ENCODE data around the gene SMYD3. TPM values are rescaled to one million over a fixed set of nuclear protein-coding genes. Genes with fewer than 3 reads are reported as not detected.

Gene SMYD3
- total RNA-seq, 1 donor from 2014 or later = 80.8 TPM

DNA sequence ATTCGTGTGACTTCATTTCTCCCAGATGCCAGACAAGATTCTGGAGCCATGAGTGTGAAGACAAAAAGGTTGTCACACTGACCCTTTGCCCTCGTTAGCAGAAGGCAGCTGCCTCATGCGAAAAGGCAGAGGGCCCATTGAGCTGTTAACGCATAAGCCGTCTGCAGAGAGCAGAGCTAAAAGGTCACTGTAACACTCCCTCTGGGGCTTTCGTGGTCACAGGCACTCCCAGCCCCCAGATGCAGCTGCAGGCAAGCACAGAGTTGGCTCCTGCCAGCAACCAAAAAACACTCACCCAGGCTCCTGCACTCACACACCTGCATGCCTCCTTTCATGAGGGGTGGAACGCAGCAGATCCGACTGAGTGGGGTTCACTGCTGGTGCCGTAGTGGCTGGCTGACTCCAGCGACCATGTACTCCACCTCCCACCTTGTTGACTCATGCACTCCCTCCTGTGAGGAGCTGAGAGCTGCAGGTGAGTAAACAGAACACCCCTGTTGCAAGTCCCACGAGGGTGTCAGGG is 287.5 kb downstream of the SMYD3 start:
- FAIRE-seq (no peak), DNase-seq (ENCODE audit: low read depth) (peak; percentile 44)
- peaks cover 3% of the 10 kb centered on the region for H3K36me3 Mint-ChIP-seq (ENCODE audit: low read depth, unreplicated experiment)
- peaks cover 4% of the 10 kb centered on the region for H3K9me3 ChIP-seq (ENCODE audit: insufficient read depth, low read depth, low read length)
- H3K27me3 Mint-ChIP-seq (ENCODE audit: low read depth, unreplicated experiment) = no peaks in the 10 kb centered on the region
- H3K4me3 ChIP-seq (ENCODE audit: insufficient read depth, low read depth, low read length) = no peak overlapping the region
- no peak overlapping the region for H3K9ac ChIP-seq (ENCODE audit: low read length)
- H3K4me2 ChIP-seq (ENCODE audit: low read length) = peak overlapping the region; percentile 43
- peak overlapping the region; percentile 1 for H3K4me3 Mint-ChIP-seq (ENCODE audit: unreplicated experiment)
- no peak overlapping the region for H3K27ac Mint-ChIP-seq (ENCODE audit: unreplicated experiment)
- H3K4me1 ChIP-seq (ENCODE audit: insufficient read depth, low read length) = peaks cover 17% of the 10 kb centered on the region
- H2AFZ ChIP-seq (ENCODE audit: low read depth, low read length) = no peak overlapping the region
- H3K4me1 Mint-ChIP-seq (ENCODE audit: low read depth, unreplicated experiment) = peaks cover 33% of the 10 kb centered on the region
- no peak overlapping the region for H3K27ac ChIP-seq (ENCODE audit: low read depth, low read length)
- no peaks in the 10 kb centered on the region for H3K79me2 ChIP-seq (ENCODE audit: insufficient read depth, low read length)
- H3K36me3 ChIP-seq (ENCODE audit: insufficient read depth, low read length) = no peaks in the 10 kb centered on the region
- no peaks in the 10 kb centered on the region for H4K20me1 ChIP-seq (ENCODE audit: insufficient read depth, low read length)
- TF ChIP-seq, protein P1, sequence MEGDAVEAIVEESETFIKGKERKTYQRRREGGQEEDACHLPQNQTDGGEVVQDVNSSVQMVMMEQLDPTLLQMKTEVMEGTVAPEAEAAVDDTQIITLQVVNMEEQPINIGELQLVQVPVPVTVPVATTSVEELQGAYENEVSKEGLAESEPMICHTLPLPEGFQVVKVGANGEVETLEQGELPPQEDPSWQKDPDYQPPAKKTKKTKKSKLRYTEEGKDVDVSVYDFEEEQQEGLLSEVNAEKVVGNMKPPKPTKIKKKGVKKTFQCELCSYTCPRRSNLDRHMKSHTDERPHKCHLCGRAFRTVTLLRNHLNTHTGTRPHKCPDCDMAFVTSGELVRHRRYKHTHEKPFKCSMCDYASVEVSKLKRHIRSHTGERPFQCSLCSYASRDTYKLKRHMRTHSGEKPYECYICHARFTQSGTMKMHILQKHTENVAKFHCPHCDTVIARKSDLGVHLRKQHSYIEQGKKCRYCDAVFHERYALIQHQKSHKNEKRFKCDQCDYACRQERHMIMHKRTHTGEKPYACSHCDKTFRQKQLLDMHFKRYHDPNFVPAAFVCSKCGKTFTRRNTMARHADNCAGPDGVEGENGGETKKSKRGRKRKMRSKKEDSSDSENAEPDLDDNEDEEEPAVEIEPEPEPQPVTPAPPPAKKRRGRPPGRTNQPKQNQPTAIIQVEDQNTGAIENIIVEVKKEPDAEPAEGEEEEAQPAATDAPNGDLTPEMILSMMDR (IDR thresholded peaks at IDR 0.05; ENCODE audit: insufficient read depth, low read depth, low read length) = no peak
- no peak for TF ChIP-seq EZH2 (IDR thresholded peaks at IDR 0.05; ENCODE audit: insufficient read depth, low read length)
- H3K27me3 ChIP-seq (ENCODE audit: insufficient read depth, low read length) = no peaks in the 10 kb centered on the region
- H3K9me3 Mint-ChIP-seq (ENCODE audit: unreplicated experiment) = no peaks in the 10 kb centered on the region

DNA sequence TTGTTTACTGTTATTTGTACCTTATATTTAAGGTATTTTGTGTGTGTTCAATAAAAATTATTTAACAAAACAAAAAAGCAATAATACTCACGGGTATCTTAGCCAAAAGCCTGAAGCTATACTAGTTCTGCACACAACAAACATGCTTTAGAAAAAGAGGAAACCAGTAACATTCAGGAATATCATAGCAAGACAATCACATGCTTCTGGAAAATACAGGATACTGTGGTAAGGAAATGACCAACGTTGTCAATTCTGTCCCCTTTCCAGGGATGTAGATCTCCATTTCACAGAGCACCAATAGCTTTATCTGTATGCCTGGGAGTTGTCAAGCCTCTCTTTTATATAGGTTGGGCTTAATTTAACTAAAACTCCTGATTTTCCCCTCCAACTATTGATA is 288.4 kb downstream of the SMYD3 start:
- Histone ChIP-seq H3K27ac (ENCODE audit: low read depth, low read length) (no peak overlapping the region), H3K4me2 (ENCODE audit: low read length) (no peak overlapping the region), H4K20me1 (ENCODE audit: insufficient read depth, low read length) (no peaks in the 10 kb centered on the region), H3K27me3 (ENCODE audit: insufficient read depth, low read length) (no peaks in the 10 kb centered on the region), H3K9me3 (ENCODE audit: insufficient read depth, low read depth, low read length) (peaks cover 4% of the 10 kb centered on the region), H3K4me3 (ENCODE audit: insufficient read depth, low read depth, low read length) (no peak overlapping the region), H3K79me2 (ENCODE audit: insufficient read depth, low read length) (no peaks in the 10 kb centered on the region), H3K36me3 (ENCODE audit: insufficient read depth, low read length) (no peaks in the 10 kb centered on the region), H2AFZ (ENCODE audit: low read depth, low read length) (no peak overlapping the region), H3K4me1 (ENCODE audit: insufficient read depth, low read length) (peaks cover 17% of the 10 kb centered on the region), H3K9ac (ENCODE audit: low read length) (no peak overlapping the region)
- FAIRE-seq (no peak), DNase-seq (ENCODE audit: low read depth) (no peak)
- H3K4me1 Mint-ChIP-seq (ENCODE audit: low read depth, unreplicated experiment) = peaks cover 42% of the 10 kb centered on the region
- no peak overlapping the region for H3K27ac Mint-ChIP-seq (ENCODE audit: unreplicated experiment)
- peaks cover 3% of the 10 kb centered on the region for H3K36me3 Mint-ChIP-seq (ENCODE audit: low read depth, unreplicated experiment)
- no peak overlapping the region for H3K4me3 Mint-ChIP-seq (ENCODE audit: unreplicated experiment)
- TF ChIP-seq, protein P1 (IDR thresholded peaks at IDR 0.05; ENCODE audit: insufficient read depth, low read depth, low read length) = no peak
- TF ChIP-seq EZH2 (IDR thresholded peaks at IDR 0.05; ENCODE audit: insufficient read depth, low read length) = no peak
- H3K9me3 Mint-ChIP-seq (ENCODE audit: unreplicated experiment) = no peaks in the 10 kb centered on the region
- no peaks in the 10 kb centered on the region for H3K27me3 Mint-ChIP-seq (ENCODE audit: low read depth, unreplicated experiment)

DNA sequence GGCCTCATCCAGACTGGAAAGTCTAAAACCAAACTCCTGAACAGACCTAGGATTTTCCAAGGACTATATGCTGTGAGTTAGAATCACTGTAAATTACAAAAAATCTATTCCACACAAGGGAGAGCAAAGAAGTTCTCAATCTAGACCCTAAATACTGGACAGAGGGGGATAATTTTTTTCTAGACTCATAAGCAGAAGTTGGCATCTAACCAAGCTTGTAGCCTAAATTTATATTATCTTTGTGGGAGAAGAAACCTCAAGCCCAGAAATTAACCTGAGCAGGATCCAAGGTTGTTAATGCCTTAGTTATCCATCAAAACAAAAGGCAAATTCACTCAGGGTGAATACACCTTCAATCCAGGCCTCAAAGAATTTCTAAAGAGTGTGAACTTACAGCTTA is 290.2 kb downstream of the SMYD3 start:
- Histone ChIP-seq H2AFZ (ENCODE audit: low read depth, low read length) (no peak overlapping the region), H3K4me3 (ENCODE audit: insufficient read depth, low read depth, low read length) (no peak overlapping the region), H3K36me3 (ENCODE audit: insufficient read depth, low read length) (no peaks in the 10 kb centered on the region), H3K79me2 (ENCODE audit: insufficient read depth, low read length) (no peaks in the 10 kb centered on the region), H3K4me2 (ENCODE audit: low read length) (no peak overlapping the region), H3K9me3 (ENCODE audit: insufficient read depth, low read depth, low read length) (peaks cover 4% of the 10 kb centered on the region), H3K9ac (ENCODE audit: low read length) (no peak overlapping the region), H4K20me1 (ENCODE audit: insufficient read depth, low read length) (no peaks in the 10 kb centered on the region), H3K4me1 (ENCODE audit: insufficient read depth, low read length) (peaks cover 17% of the 10 kb centered on the region), H3K27me3 (ENCODE audit: insufficient read depth, low read length) (no peaks in the 10 kb centered on the region), H3K27ac (ENCODE audit: low read depth, low read length) (no peak overlapping the region)
- no peak overlapping the region for H3K27ac Mint-ChIP-seq (ENCODE audit: unreplicated experiment)
- no peak for DNase-seq (ENCODE audit: low read depth)
- H3K27me3 Mint-ChIP-seq (ENCODE audit: low read depth, unreplicated experiment) = no peaks in the 10 kb centered on the region
- no peaks in the 10 kb centered on the region for H3K9me3 Mint-ChIP-seq (ENCODE audit: unreplicated experiment)
- peaks cover 3% of the 10 kb centered on the region for H3K36me3 Mint-ChIP-seq (ENCODE audit: low read depth, unreplicated experiment)
- peaks cover 48% of the 10 kb centered on the region for H3K4me1 Mint-ChIP-seq (ENCODE audit: low read depth, unreplicated experiment)
- TF ChIP-seq, protein P1 (IDR thresholded peaks at IDR 0.05; ENCODE audit: insufficient read depth, low read depth, low read length) = no peak
- TF ChIP-seq EZH2 (IDR thresholded peaks at IDR 0.05; ENCODE audit: insufficient read depth, low read length) = no peak
- H3K4me3 Mint-ChIP-seq (ENCODE audit: unreplicated experiment) = no peak overlapping the region
- no peak for FAIRE-seq

All from astrocyte (in vitro differentiated cells and primary cell).